Stimulated activated CD4-positive, alpha-beta T cell treated with anti-CD3 and anti-CD28 coated beads, TNF-alpha, amount 100 ng/mL, for 1 hour (primary cell): ENCODE data around the gene BSND.

Experiments
- DNase-seq, 3 donors: peaks; one replicate each; pipeline ENCODE4 v3.0.0-alpha.2; 2020; ENCODE audit warnings: low read depth in 3 of 3, low spot score in 1 of 3

Gene BSND

GRCh38 chr1:54975356-54976108 is 23.2 kb upstream of the BSND start:
- no peak for DNase-seq

GRCh38 chr1:54976747-54977146 is 22.0 kb upstream of the BSND start:
- no peak for DNase-seq

- no peak for DNase-seq
These were observed 21.0 kb upstream of the BSND start for GRCh38 chr1:54977533-54978297.

GRCh38 chr1:54978528-54979326 is 20.0 kb upstream of the BSND start:
- DNase-seq, result no peak

- DNase-seq, result no peak
These were observed 19.3 kb upstream of the BSND start for GRCh38 chr1:54979327-54979891.

- no peak for DNase-seq
These were observed 18.6 kb upstream of the BSND start for GRCh38 chr1:54980046-54980527.

- DNase-seq, result no peak
These were observed 18.0 kb upstream of the BSND start, which contains the start of gene TMEM61 for GRCh38 chr1:54980528-54981241. TMEM61 (plus strand) TSS chr1:54980628; CDS start chr1:54981066, 438 bp downstream.

GRCh38 chr1:54981466-54981865 is 17.3 kb upstream of the BSND start:
- DNase-seq, result no peak

- no peak for DNase-seq
These were observed 16.0 kb upstream of the BSND start for GRCh38 chr1:54982739-54983138.

- DNase-seq, result no peak
These were observed 14.4 kb upstream of the BSND start for GRCh38 chr1:54984131-54984842.

GRCh38 chr1:54985556-54985955 is 13.2 kb upstream of the BSND start:
- DNase-seq, result no peak

- DNase-seq, result no peak
These were observed 12.7 kb upstream of the BSND start for GRCh38 chr1:54986025-54986424.

- DNase-seq, result no peak
These were observed 12.2 kb upstream of the BSND start for GRCh38 chr1:54986533-54986932.

- no peak for DNase-seq
These were observed 11.3 kb upstream of the BSND start for GRCh38 chr1:54987427-54987826.

GRCh38 chr1:54987919-54988705 is 10.6 kb upstream of the BSND start:
- no peak for DNase-seq

- no peak for DNase-seq
These were observed 9.8 kb upstream of the BSND start for GRCh38 chr1:54988975-54989374.

GRCh38 chr1:54989473-54989872 is 9.3 kb upstream of the BSND start:
- no peak for DNase-seq

- no peak for DNase-seq
These were observed 8.5 kb upstream of the BSND start for GRCh38 chr1:54989968-54990810.
